MM.1S (cell line): ENCODE data around the gene SLFN13.

Source experiments
- CTCF ChIP-seq: fragments of 300-600 bp; sonication (generic); IDR thresholded peaks from 2 replicates; pipeline ENCODE4 v1.5.1; 2016; ENCODE audit warnings: antibody characterized with exemption, low read length, mixed read lengths
- EZH2 ChIP-seq: fragments of 300-600 bp; sonication (generic); optimal IDR thresholded peaks from 2 replicates; pipeline ENCODE3; 2017; ENCODE audit warnings: low read depth, mild to moderate bottlenecking, antibody characterized with exemption, low read length, mixed read lengths
- EZH2phosphoT487 ChIP-seq: fragments of 300-600 bp; sonication (generic); IDR thresholded peaks from 2 replicates; pipeline ENCODE4 v1.6.1; 2018; ENCODE audit warnings: antibody characterized with exemption, low read length

GRCh38 chr17:35428229-35428628, 20.3 kb downstream of the SLFN13 start:
- TF ChIP-seq CTCF (no peak), EZH2 (no peak), EZH2phosphoT487 (no peak)
